CD4-positive, CD25-positive, alpha-beta regulatory T cell (primary cell): ENCODE measurements around the gene SERHL2. TPM values are rescaled to one million over a fixed set of nuclear protein-coding genes. Genes with fewer than 3 reads are reported as not detected.
A peak's percentile ranks its signal among the peaks of the same experiment; 100 is the strongest.
"Not testable (repeated sequence)": the region's sequence is repeated elsewhere in the genome, so short reads cannot be mapped to it uniquely, and the experiment has no call there.

Source experiments
- ATAC-seq, 2 donors: fragments of 150-1000 bp; cut with Tn5 transposase; one replicate each; pipeline ENCODE4 v1.10.0; 2021; ENCODE audit warnings: low read depth in 2 of 2, moderate number of reproducible peaks in 2 of 2, moderate library complexity in 1 of 2
- DNase-seq, 3 donors: peaks; one replicate each; pipeline versions ENCODE4 v3.0.0 to v3.0.0-alpha.2; 2012 to 2022; ENCODE audit warnings: mixed read lengths in 1 of 3
- H3K27ac ChIP-seq: one replicate; pipeline ENCODE4 v1.7.0; 2013; ENCODE audit warnings: mild to moderate bottlenecking, low read length; ENCODE audit not compliant: insufficient read depth, poor library complexity, severe bottlenecking
- H3K27me3 ChIP-seq: one replicate; pipeline ENCODE4 v1.7.0; 2013; ENCODE audit warnings: low read length; ENCODE audit not compliant: control insufficient read depth, insufficient read depth
- H3K36me3 ChIP-seq: one replicate; pipeline ENCODE4 v1.7.0; 2013; ENCODE audit warnings: mild to moderate bottlenecking, low read length, moderate library complexity; ENCODE audit not compliant: control insufficient read depth, insufficient read depth
- H3K4me1 ChIP-seq: 2 replicates; pipeline ENCODE4 v1.7.0; 2013; ENCODE audit warnings: mild to moderate bottlenecking, low read length; ENCODE audit not compliant: insufficient read depth, control insufficient read depth, poor library complexity, severe bottlenecking
- H3K4me3 ChIP-seq: one replicate; pipeline ENCODE4 v1.7.0; 2013; ENCODE audit warnings: low read depth, mild to moderate bottlenecking, low read length, moderate library complexity
- H3K9me3 ChIP-seq, 2 experiments: 1 replicate in 1 of 2; 2 replicates in 1 of 2; pipeline ENCODE4 v1.7.0; 2013; ENCODE audit warnings: low read length in 2 of 2, mild to moderate bottlenecking in 1 of 2, moderate library complexity in 1 of 2; ENCODE audit not compliant: control insufficient read depth in 2 of 2
- H3K27ac Mint-ChIP-seq, 3 donors: one replicate each; pipeline ENCODE4 v1.8.0; 2020 to 2022; ENCODE audit warnings: mild to moderate bottlenecking in 3 of 3, mixed read lengths in 3 of 3, moderate library complexity in 2 of 3
- H3K27me3 Mint-ChIP-seq: one replicate; pipeline ENCODE4 v1.8.0; 2022; ENCODE audit warnings: mild to moderate bottlenecking, mixed read lengths
- H3K36me3 Mint-ChIP-seq: one replicate; pipeline ENCODE4 v1.8.0; 2020; ENCODE audit warnings: mixed read lengths
- H3K4me1 Mint-ChIP-seq, 4 donors: one replicate each; pipeline ENCODE4 v1.8.0; 2020 to 2022; ENCODE audit warnings: mixed read lengths in 4 of 4, mild to moderate bottlenecking in 1 of 4
- H3K4me3 Mint-ChIP-seq, 4 donors: one replicate each; pipeline ENCODE4 v1.8.0; 2020 to 2022; ENCODE audit warnings: mild to moderate bottlenecking in 4 of 4, mixed read lengths in 4 of 4, moderate library complexity in 3 of 4
- H3K9me3 Mint-ChIP-seq, 7 donors: one replicate each; pipeline ENCODE4 v1.8.0; 2020 to 2022; ENCODE audit warnings: mixed read lengths in 7 of 7, mild to moderate bottlenecking in 3 of 7, moderate library complexity in 2 of 7
- polyA plus RNA-seq, 4 donors: library from polyadenylated mRNA; unstranded; fragments of 300-500 nt; fragmentation: Illumina TruSeq; gene quantifications; one replicate each; pipeline ENCODE4 v1.2.3, GENCODE V29; 2021
- total RNA-seq: library from RNA; stranded (reverse); gene quantifications from one replicate; pipeline ENCODE4 v1.2.3, GENCODE V29; 2022

The SERHL2 gene
- total and polyA plus RNA-seq, 5 donors from 2014 or later: 0.41 to 0.76 (median 0.50) TPM; not detected in 2

GRCh38 chr22:42528591-42529307 is 25.0 kb upstream of the SERHL2 start:
- Mint-ChIP-seq H3K9me3 (no peaks in the 10 kb centered on the region), H3K4me1 (peaks cover 3 to 13% (median 3%) of the 10 kb centered on the region in 4 donors), H3K36me3 (no peaks in the 10 kb centered on the region), H3K27me3 (peaks cover 4% of the 10 kb centered on the region), H3K27ac (peak overlapping the region in 1 of 3 donors; percentile 63), H3K4me3 (no peak overlapping the region)
- H3K36me3 ChIP-seq: no peaks in the 10 kb centered on the region
- no peaks in the 10 kb centered on the region for H3K9me3 ChIP-seq
- no peak for DNase-seq
- H3K27ac ChIP-seq: no peak overlapping the region
- H3K4me3 ChIP-seq: no peak overlapping the region
- ATAC-seq: peak in 1 of 2 donors; percentile 16
- H3K4me1 ChIP-seq: peaks cover 4% of the 10 kb centered on the region
- H3K27me3 ChIP-seq: no peaks in the 10 kb centered on the region

- H3K27me3 Mint-ChIP-seq, H3K4me1 ChIP-seq, H3K27ac Mint-ChIP-seq, H3K4me3 Mint-ChIP-seq, H3K27me3 ChIP-seq, H3K9me3 ChIP-seq, H3K9me3 Mint-ChIP-seq, H3K27ac ChIP-seq, H3K4me3 ChIP-seq, H3K36me3 Mint-ChIP-seq, DNase-seq, ATAC-seq, H3K36me3 ChIP-seq: not testable (repeated sequence)
- peaks cover 4 to 16% (median 6%) of the 10 kb centered on the region in 4 donors for H3K4me1 Mint-ChIP-seq
Observed at GRCh38 chr22:42529435-42529834, 24.3 kb upstream of the SERHL2 start.

DNA sequence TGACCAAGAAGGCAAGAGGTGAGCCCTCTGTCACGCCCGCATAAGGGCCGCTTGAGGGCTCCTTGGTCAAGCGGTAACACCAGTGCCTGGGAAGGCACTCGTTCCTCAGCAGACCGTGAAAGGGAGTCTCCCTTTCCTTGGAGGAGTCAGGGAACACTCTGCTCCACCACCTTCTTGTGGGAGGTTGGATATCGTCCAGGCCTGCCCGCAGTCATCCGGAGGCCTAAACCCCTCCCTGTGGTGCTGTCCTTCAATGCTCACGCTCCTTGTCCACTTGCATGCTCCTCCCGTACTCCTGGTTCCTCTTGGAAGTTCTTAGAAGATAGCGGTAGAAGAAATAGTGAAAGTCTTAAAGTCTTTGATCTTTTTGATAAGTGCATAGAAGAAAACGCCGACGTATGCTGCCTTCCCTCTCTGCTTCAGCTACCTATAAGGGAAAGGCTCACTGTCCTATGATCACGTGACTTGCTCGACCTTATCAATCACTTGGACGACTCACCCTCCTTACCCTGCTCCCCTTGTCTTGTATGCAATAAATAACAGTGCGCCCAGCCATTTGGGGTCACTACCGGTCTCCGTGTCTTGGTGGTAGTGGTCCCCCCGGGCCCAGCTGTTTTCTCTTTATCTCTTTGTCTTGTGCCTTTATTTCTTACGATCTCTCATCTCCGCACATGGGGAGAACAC is 22.2 kb upstream of the SERHL2 start:
- DNase-seq, H3K36me3 ChIP-seq, H3K27me3 Mint-ChIP-seq, H3K9me3 ChIP-seq, H3K4me1 ChIP-seq, ATAC-seq, H3K36me3 Mint-ChIP-seq, H3K4me3 ChIP-seq, H3K27me3 ChIP-seq, H3K27ac ChIP-seq, H3K9me3 Mint-ChIP-seq: not testable (repeated sequence)
- peaks cover 4 to 18% (median 6%) of the 10 kb centered on the region in 4 donors for H3K4me1 Mint-ChIP-seq
- H3K27ac Mint-ChIP-seq: peak overlapping the region; percentile 55 to 95 (median 84)
- H3K4me3 Mint-ChIP-seq: peak overlapping the region in 3 of 4 donors; percentile 50 to 75 (median 59)

GRCh38 chr22:42533638-42533977 is 20.1 kb upstream of the SERHL2 start:
- H3K27me3 Mint-ChIP-seq: no peaks in the 10 kb centered on the region
- H3K27ac ChIP-seq: peak overlapping the region; percentile 82
- DNase-seq (no peak), ATAC-seq (no peak)
- H3K4me1 Mint-ChIP-seq: peaks cover 4 to 27% (median 12%) of the 10 kb centered on the region in 4 donors
- H3K4me3 ChIP-seq: peak overlapping the region; percentile 75
- peak overlapping the region; percentile 68 to 90 (median 82) for H3K4me3 Mint-ChIP-seq
- H3K36me3 Mint-ChIP-seq: no peaks in the 10 kb centered on the region
- no peaks in the 10 kb centered on the region for H3K36me3 ChIP-seq
- no peaks in the 10 kb centered on the region for H3K9me3 Mint-ChIP-seq
- no peaks in the 10 kb centered on the region for H3K27me3 ChIP-seq
- H3K4me1 ChIP-seq: peaks cover 6% of the 10 kb centered on the region
- H3K27ac Mint-ChIP-seq: peak overlapping the region; percentile 92 to 97 (median 95)
- no peaks in the 10 kb centered on the region for H3K9me3 ChIP-seq

GRCh38 chr22:42535082-42535731 is 18.5 kb upstream of the SERHL2 start:
- DNase-seq, ATAC-seq, H3K9me3 Mint-ChIP-seq, H3K4me3 Mint-ChIP-seq, H3K4me1 ChIP-seq, H3K9me3 ChIP-seq, H3K27me3 ChIP-seq, H3K27me3 Mint-ChIP-seq, H3K4me3 ChIP-seq, H3K27ac ChIP-seq, H3K36me3 ChIP-seq, H3K27ac Mint-ChIP-seq, H3K36me3 Mint-ChIP-seq: not testable (repeated sequence)
- H3K4me1 Mint-ChIP-seq: peaks cover 4 to 31% (median 13%) of the 10 kb centered on the region in 4 donors

DNA sequence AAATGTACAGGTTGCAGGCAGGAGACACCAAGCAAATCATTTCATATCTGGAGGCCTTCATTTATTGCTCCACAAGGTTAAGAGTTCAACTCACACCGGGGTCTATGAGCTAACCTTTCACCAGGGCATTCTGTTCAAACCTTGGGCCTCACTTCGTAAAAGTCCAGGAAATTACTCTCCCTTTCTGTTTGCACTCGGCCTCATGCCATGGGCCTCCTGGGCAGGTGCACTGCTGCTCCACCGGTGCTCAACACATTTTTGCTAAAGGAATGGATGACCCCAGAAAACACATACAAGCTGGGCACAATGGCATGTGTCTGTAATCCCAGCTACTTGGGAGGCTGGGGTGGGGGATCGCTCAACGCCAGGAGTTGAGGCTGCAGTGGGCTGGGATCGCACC is 17.6 kb upstream of the SERHL2 start:
- Histone ChIP-seq H3K27ac (no peak overlapping the region), H3K27me3 (no peaks in the 10 kb centered on the region), H3K9me3 (no peaks in the 10 kb centered on the region), H3K4me1 (peaks cover 6% of the 10 kb centered on the region), H3K36me3 (no peaks in the 10 kb centered on the region), H3K4me3 (no peak overlapping the region)
- Mint-ChIP-seq H3K4me3 (peak overlapping the region in 1 of 4 donors; percentile 27), H3K9me3 (no peaks in the 10 kb centered on the region), H3K27ac (no peak overlapping the region), H3K36me3 (no peaks in the 10 kb centered on the region), H3K27me3 (no peaks in the 10 kb centered on the region), H3K4me1 (peaks cover 4 to 31% (median 13%) of the 10 kb centered on the region in 4 donors)
- no peak for DNase-seq
- ATAC-seq: no peak

- not testable (repeated sequence) for H3K27me3 Mint-ChIP-seq, H3K27me3 ChIP-seq, H3K4me3 ChIP-seq, H3K4me1 ChIP-seq, H3K27ac ChIP-seq, DNase-seq, H3K9me3 Mint-ChIP-seq, H3K36me3 Mint-ChIP-seq, H3K36me3 ChIP-seq, H3K9me3 ChIP-seq, H3K27ac Mint-ChIP-seq, ATAC-seq
- Mint-ChIP-seq H3K4me1 (peaks cover 4 to 31% (median 13%) of the 10 kb centered on the region in 4 donors), H3K4me3 (peak overlapping the region in 1 of 4 donors; percentile 50)
Observed at GRCh38 chr22:42536634-42537033, 17.1 kb upstream of the SERHL2 start.
